ENCODE results near the gene CHD6.

Gene CHD6

GRCh38 chr20:41622584-41622983 is 4.4 kb upstream of the CHD6 start:
- no peak for DNase-seq

DNA sequence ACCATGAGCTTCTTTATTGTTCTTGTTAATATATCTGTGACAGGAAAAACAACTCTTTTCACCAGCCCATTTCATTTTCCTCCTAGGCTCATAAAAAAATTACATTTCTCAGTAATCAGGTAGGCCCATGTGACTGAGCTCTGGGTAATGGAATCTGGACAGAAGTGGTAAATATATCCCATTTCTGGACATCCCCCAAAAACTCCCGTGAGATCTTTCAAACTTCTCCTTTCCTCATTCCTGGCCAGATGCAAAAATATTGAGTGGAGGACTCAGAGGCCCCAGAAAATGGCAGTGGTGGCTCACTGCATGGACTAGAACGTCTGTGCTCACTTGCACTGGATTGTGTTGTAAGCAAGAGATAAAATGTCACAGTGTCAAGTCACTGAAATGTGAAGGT is 3.8 kb upstream of the CHD6 start:
- DNase-seq: no peak

- DNase-seq: no peak
These were observed 3.2 kb upstream of the CHD6 start for GRCh38 chr20:41621421-41621820.

DNA sequence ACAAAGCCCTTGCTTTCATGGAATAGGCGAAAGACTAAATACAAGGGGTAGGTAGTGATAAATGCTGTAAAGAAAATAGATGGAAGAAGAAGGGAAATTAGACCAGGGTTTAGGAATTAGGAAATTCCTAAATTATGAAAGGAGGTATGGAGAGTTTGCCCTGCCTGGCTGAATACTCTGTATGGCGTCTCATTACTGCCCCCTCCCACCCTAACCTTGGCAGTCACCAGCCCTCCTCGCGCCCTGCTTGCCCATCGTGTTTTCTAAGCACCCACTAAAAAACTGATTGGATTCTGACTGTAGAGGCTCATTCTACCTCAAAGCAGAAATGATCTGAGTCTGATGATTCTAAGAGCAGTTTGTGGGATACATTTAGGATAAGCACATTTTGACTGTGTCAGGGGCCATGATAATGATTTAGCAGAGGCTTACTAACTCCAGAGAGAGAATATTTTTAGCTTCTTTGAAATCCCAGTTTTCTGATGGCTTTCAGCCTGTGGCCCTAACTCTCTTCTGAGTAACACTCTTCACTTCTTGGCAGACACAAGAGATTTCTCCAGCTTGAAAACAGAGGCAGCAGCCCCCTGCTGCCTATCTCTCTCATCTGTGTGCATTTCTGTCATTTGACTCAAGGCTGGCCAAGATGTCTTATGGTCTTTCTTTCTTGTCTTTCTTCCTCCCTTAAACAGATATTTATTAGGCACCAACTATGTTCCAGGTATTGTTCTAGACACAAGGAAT is 1.4 kb upstream of the CHD6 start:
- DNase-seq: no peak

GRCh38 chr20:41618807-41619311 is 682 bp upstream of the CHD6 start:
- no peak for DNase-seq

DNA sequence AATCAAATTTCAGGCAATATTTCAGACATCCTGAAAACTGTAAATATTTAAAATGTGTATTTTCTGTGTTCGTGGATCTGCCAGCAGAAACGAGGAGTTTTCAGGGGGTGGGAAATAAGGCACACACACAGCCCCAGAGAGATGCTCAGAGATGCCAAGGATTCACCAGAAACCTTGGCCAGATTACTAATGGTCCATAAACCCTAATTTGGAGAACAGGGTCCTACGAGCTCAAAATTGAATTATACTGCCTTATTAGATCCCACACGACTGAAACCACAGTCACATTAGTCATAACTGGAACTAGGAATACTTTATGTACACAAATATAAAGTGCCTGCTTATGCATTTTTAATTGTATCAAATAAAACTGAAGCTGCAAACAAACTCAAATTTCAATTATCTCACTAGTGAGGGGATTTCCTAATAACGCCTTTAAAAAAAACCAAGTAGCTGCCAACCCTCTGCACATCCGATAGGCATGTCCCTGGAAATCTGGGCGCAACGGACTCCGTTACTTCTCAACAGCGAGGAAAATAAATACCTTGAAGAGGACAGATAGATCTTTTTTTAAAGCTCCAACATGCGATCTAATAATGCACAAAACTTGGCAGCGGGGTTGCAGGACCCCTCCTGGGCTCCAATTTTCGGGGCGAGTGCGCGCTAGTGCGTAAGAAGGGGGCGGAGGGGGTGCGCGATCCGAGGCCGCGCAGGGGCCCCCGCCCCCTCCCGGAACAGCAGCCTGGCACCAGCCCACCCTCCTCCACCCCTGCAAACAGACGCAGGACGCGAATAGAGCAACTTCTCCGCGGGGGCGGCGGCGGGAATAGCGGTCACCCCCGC is 897 bp downstream of the CHD6 start:
- DNase-seq: peak; percentile 58

GRCh38 chr20:41616228-41616627 is 1.9 kb downstream of the CHD6 start:
- no peak for DNase-seq

DNA sequence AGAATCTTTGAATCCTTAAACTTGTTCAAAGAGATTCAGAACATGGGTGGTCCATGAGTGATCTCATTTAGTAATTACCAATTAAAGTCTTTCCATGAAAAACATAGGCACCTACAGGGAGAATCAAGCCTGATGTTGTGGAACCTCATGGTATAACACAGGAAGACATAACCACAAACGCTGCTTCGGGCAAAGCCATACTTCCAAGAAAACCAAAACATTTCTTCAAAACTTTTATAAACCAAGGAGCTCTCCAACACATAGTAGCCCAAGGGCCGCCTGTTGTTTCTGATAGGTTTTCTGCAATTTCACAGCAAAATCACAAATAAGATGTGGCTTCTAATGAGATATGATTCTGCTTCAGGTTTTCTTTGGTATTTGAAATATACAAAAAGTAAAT is 2.5 kb downstream of the CHD6 start:
- no peak for DNase-seq

- DNase-seq: no peak
These were observed 3.1 kb downstream of the CHD6 start for GRCh38 chr20:41615110-41615509.

GRCh38 chr20:41613321-41613720 is 4.9 kb downstream of the CHD6 start:
- DNase-seq: no peak

DNA sequence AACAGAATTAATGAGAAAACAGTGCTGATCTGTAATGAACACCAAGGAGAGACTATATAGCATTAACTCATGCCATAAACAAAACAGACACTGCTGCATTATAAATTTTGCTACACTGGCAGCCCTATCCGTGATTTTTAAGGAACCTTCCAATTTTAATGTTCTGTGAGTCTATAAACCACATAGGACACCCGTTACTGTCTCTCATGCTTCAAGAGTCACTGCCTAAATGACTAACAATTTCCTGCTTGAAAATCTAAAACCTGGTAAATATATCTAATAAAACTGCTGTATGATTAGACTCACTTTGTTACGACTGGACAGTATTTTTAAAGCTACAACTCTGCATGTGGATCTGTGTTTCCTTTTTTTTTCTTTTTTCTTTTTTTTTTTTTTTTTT is 8.7 kb downstream of the CHD6 start:
- no peak for DNase-seq

- no peak for DNase-seq
These were observed 9.6 kb downstream of the CHD6 start for GRCh38 chr20:41608606-41609005.

DNA sequence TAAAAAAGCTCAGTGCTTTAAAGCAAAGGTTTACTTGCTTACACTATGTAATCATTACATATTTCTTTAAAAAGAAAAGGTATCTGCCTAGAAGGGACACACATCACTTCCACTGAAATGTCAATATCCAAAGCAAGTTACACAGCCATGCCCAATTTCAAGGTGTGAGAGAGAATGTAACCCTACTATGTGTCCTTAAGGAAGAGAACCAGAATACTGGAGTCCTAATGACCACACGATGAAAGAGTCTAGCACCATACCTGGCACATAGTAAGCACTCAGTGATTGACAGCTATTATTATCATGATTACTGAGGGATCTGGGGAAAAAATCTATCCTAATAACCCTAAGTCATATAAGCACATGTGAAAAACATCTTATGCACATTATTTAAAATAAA is 10.4 kb downstream of the CHD6 start:
- DNase-seq: no peak

DNA sequence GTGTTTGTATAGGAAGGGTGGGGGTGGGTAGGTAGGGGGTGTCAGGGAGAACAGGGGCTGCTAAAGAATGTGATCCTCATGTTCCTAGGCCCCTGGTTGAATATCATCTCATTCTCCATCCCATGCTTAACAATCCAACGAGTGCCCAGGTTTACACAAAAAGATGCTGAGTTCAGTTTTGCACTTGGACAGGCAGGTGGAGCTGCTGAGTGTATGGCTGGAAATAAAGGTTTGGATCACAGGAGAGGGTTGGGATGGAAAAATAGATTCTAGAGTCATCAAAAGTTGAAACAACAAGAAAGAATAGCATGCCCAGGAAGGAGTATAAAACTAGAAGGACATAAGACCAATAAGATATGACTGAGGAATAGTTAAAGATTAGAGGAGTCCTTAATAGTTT is 14.2 kb downstream of the CHD6 start:
- no peak for DNase-seq

GRCh38 chr20:41601742-41602141 is 16.4 kb downstream of the CHD6 start:
- no peak for DNase-seq

DNA sequence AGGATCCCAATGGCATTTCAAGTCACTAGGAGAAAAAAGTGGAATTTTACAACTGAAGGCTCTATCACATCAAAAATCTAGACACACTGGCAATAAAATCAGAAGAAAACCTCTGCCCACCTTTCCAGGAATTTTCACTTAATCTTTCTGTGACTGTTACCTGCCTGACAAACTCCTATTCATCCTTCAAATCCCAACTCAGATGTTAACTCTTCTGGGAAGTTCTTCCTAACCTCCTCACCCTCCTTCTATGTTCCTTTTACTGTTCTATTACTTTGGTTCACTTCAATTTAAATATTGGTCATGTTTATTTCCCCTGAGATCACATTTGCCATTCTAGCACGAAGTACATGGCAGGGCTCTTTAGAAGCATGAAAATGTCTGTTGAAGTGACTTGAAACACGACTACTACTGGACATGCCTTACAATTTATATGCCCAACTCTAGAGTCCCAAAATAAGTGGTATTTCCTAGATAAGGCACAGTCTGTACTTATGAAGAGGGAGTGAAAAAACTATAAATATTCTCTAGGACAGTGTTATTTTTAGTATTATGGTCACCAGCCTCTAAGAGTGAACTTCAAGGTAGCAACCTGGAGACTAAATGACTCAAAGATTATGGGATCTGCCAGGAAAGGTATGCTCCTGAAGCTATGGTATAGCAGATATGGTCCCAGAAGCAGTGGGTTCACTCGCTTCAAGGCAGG is 17.1 kb downstream of the CHD6 start:
- DNase-seq: no peak

- DNase-seq: no peak
These were observed 18.5 kb downstream of the CHD6 start for GRCh38 chr20:41599699-41600104.

GRCh38 chr20:41598719-41599118 is 19.5 kb downstream of the CHD6 start:
- DNase-seq: no peak

- DNase-seq: no peak
These were observed 23.5 kb downstream of the CHD6 start for GRCh38 chr20:41594514-41595322.

- no peak for DNase-seq
These were observed 25.5 kb downstream of the CHD6 start for GRCh38 chr20:41592516-41593216.

- DNase-seq: no peak
These were observed 30.2 kb downstream of the CHD6 start for GRCh38 chr20:41587956-41588355.

DNA sequence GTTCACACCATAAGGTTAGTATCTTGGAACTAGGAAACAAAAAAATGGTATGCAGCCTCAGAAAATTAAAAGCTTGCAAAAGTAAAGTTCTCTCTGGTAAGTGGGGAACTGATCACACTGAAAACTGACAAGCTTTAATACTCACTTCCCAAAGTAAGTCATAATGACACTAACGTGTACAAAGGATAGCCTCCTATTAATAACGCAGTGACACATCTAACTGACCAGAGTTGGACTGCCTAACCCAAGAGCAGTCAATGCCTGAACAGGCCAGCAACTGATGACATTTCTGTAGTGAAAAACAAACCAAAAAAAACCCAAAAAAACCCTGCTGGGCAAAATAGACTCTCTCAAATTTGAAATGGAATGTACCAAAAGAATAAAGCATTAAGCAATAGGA is 30.7 kb downstream of the CHD6 start:
- no peak for DNase-seq

Measured in activated CD8-positive, alpha-beta memory T cell treated with anti-CD3 and anti-CD28 coated beads, Interleukin-2, amount 50 U/mL, for 48 hours (primary cell).